ENCODE measurements around the gene DESI1. TPM values are rescaled to one million over a fixed set of nuclear protein-coding genes. Genes with fewer than 3 reads are reported as not detected.
A peak's percentile ranks its signal among the peaks of the same experiment; 100 is the strongest.

DESI1 gene
- total RNA-seq, 2 experiments from 2014 or later = 48.0 to 55.1 TPM

GRCh38 chr22:41598891-41599635 is 21.8 kb downstream of the DESI1 start:
- POLR2A ChIA-PET = interaction anchor here (1.2 to 2.2 kb wide), 4 partner anchors 9 to 55 kb away, joined by 3 to 10 read pairs (median 4); partner anchors contain the start of gene PMM1
- H3K27me3 Mint-ChIP-seq = no peaks in the 10 kb centered on the region
- H3K27ac Mint-ChIP-seq = no peak overlapping the region
- intact Hi-C loops (cut with micrococcal nuclease) = no loop called here
- TF ChIP-seq, protein P1, sequence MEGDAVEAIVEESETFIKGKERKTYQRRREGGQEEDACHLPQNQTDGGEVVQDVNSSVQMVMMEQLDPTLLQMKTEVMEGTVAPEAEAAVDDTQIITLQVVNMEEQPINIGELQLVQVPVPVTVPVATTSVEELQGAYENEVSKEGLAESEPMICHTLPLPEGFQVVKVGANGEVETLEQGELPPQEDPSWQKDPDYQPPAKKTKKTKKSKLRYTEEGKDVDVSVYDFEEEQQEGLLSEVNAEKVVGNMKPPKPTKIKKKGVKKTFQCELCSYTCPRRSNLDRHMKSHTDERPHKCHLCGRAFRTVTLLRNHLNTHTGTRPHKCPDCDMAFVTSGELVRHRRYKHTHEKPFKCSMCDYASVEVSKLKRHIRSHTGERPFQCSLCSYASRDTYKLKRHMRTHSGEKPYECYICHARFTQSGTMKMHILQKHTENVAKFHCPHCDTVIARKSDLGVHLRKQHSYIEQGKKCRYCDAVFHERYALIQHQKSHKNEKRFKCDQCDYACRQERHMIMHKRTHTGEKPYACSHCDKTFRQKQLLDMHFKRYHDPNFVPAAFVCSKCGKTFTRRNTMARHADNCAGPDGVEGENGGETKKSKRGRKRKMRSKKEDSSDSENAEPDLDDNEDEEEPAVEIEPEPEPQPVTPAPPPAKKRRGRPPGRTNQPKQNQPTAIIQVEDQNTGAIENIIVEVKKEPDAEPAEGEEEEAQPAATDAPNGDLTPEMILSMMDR (IDR thresholded peaks at IDR 0.05) = no peak
- no peaks in the 10 kb centered on the region for H3K9me3 Mint-ChIP-seq
- DNase-seq = no peak
- no peak overlapping the region for H3K4me3 Mint-ChIP-seq
- H3K4me1 Mint-ChIP-seq (ENCODE audit: low read depth) = peaks cover 18% of the 10 kb centered on the region
- H3K36me3 Mint-ChIP-seq (ENCODE audit: low read depth) = peaks cover 39% of the 10 kb centered on the region
- ATAC-seq = no peak
- CTCF ChIA-PET = interaction anchor here (0.9 to 3.4 kb wide), 3 partner anchors 16 to 55 kb away, joined by 3 to 15 read pairs (median 4); partner anchors contain the start of gene POLR3H

DNA sequence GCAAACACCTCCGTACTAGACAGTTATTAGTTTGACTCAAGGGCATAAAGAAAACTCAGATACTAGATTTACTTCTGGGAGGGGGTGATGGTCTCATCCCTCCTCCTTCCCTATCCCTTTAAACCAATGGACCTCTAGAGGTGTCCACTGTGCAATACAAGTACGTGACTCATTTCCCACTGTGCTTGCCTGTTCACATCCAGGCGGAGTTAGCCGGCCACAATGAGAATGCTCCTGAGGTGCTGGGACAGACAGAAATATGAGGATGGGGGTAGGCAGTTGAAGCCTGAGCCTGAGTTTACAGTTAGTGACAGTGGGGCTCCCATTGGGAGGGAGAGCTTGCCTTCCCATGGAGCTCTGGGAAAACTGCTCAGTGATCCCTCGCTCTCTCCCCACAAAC is 22.8 kb downstream of the DESI1 start:
- peaks cover 9% of the 10 kb centered on the region for H3K4me1 Mint-ChIP-seq (ENCODE audit: low read depth)
- ATAC-seq = no peak
- H3K27ac Mint-ChIP-seq = no peak overlapping the region
- no peak overlapping the region for H3K4me3 Mint-ChIP-seq
- DNase-seq = no peak
- no peaks in the 10 kb centered on the region for H3K9me3 Mint-ChIP-seq
- CTCF ChIA-PET = interaction anchor here (0.7 to 3.4 kb wide), 6 partner anchors 9 to 295 kb away, joined by 3 to 15 read pairs (median 4); partner anchors contain the start of gene POLR3H
- TF ChIP-seq, protein P1 (IDR thresholded peaks at IDR 0.05) = no peak
- intact Hi-C loops (cut with micrococcal nuclease) = no loop called here
- peaks cover 29% of the 10 kb centered on the region for H3K36me3 Mint-ChIP-seq (ENCODE audit: low read depth)
- no peaks in the 10 kb centered on the region for H3K27me3 Mint-ChIP-seq
- POLR2A ChIA-PET = interaction anchor here (1.7 to 2.2 kb wide), 3 partner anchors 8 to 26 kb away, joined by 3 to 11 read pairs (median 10); partner anchors contain the start of gene PMM1

- intact Hi-C loops (cut with micrococcal nuclease) = no loop called here
- DNase-seq = no peak
- POLR2A ChIA-PET = interaction anchor here (1.7 to 2.2 kb wide), 2 partner anchors 8 to 22 kb away, joined by 10 to 11 read pairs; partner anchors contain the start of gene PMM1
- H3K4me1 Mint-ChIP-seq (ENCODE audit: low read depth) = peaks cover 4% of the 10 kb centered on the region
- H3K9me3 Mint-ChIP-seq = no peaks in the 10 kb centered on the region
- no peak overlapping the region for H3K27ac Mint-ChIP-seq
- CTCF ChIA-PET = interaction anchor here (0.7 to 3.4 kb wide), 10 partner anchors 9 to 295 kb away, joined by 3 to 15 read pairs (median 3); partner anchors contain the start of gene POLR3H
- H3K27me3 Mint-ChIP-seq = no peaks in the 10 kb centered on the region
- peaks cover 24% of the 10 kb centered on the region for H3K36me3 Mint-ChIP-seq (ENCODE audit: low read depth)
- ATAC-seq = no peak
- TF ChIP-seq, protein P1 (IDR thresholded peaks at IDR 0.05) = no peak
- H3K4me3 Mint-ChIP-seq = no peak overlapping the region
Observed at GRCh38 chr22:41597635-41597953, 23.2 kb downstream of the DESI1 start.

- no peaks in the 10 kb centered on the region for H3K9me3 Mint-ChIP-seq
- H3K36me3 Mint-ChIP-seq (ENCODE audit: low read depth) = peaks cover 18% of the 10 kb centered on the region
- intact Hi-C loops (cut with micrococcal nuclease) = no loop called here
Observed at GRCh38 chr22:41596776-41597634, 23.8 kb downstream of the DESI1 start.

More at GRCh38 chr22:41596776-41597634, 23.8 kb downstream of the DESI1 start:
- Mint-ChIP-seq H3K27me3 (no peaks in the 10 kb centered on the region), H3K4me3 (no peak overlapping the region), H3K4me1 (ENCODE audit: low read depth) (no peaks in the 10 kb centered on the region), H3K27ac (no peak overlapping the region)
- peak; percentile 60 for DNase-seq
- TF ChIP-seq, protein P1 (IDR thresholded peaks at IDR 0.05) = peak; percentile 62
- CTCF ChIA-PET = interaction anchor here (0.7 to 3.4 kb wide), 17 partner anchors 10 to 294 kb away, joined by 3 to 15 read pairs (median 3); partner anchors contain the start of gene POLR3H
- peak; percentile 82 for ATAC-seq
- POLR2A ChIA-PET = interaction anchor here (1.0 to 1.7 kb wide), 2 partner anchors 12 to 22 kb away, joined by 3 to 11 read pairs; no protein-coding TSS in a partner anchor

All from activated CD8-positive, alpha-beta T cell treated with anti-CD3 and anti-CD28 coated beads for 36 hours (primary cell).